GM10248 (cell line): ENCODE results near the gene CEP112.

ENCODE experiments used
- CTCF ChIA-PET: fragments of 300-600 bp; sonication (Branson Sonifier 250); formaldehyde crosslinking; extraction: SDS; loops from one replicate; lab custom pipeline; 2021; ENCODE audit warnings: antibody characterized with exemption; lab: Yijun Ruan, JAX
- POLR2A ChIA-PET: fragments of 350-650 bp; sonication (Branson Sonifier 250); formaldehyde crosslinking; extraction: SDS; loops from one replicate; lab custom pipeline; 2020; ENCODE audit warnings: antibody characterized with exemption; lab: Yijun Ruan, JAX
- DNase-seq: peaks from one replicate; pipeline ENCODE4 v3.0.0; 2012; ENCODE audit errors: extremely low spot score
- TF ChIP-seq, protein P1 (sequence below): IDR thresholded peaks from 2 replicates; pipeline ENCODE4 v1.5.1; 2012; ENCODE audit warnings: mild to moderate bottlenecking, low read depth; ENCODE audit errors: extremely low read depth, missing control alignments, control extremely low read depth

The CEP112 gene

GRCh38 chr17:65592125-65592965 lies 599.6 kb downstream of the CEP112 start:
- POLR2A ChIA-PET, result no interaction called here
- DNase-seq, result no peak
- TF ChIP-seq, protein P1, sequence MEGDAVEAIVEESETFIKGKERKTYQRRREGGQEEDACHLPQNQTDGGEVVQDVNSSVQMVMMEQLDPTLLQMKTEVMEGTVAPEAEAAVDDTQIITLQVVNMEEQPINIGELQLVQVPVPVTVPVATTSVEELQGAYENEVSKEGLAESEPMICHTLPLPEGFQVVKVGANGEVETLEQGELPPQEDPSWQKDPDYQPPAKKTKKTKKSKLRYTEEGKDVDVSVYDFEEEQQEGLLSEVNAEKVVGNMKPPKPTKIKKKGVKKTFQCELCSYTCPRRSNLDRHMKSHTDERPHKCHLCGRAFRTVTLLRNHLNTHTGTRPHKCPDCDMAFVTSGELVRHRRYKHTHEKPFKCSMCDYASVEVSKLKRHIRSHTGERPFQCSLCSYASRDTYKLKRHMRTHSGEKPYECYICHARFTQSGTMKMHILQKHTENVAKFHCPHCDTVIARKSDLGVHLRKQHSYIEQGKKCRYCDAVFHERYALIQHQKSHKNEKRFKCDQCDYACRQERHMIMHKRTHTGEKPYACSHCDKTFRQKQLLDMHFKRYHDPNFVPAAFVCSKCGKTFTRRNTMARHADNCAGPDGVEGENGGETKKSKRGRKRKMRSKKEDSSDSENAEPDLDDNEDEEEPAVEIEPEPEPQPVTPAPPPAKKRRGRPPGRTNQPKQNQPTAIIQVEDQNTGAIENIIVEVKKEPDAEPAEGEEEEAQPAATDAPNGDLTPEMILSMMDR, result no peak
- CTCF ChIA-PET, result no interaction called here

- TF ChIP-seq, protein P1, result no peak
- ChIA-PET POLR2A (no interaction called here), CTCF (no interaction called here)
- DNase-seq, result no peak
Measured at GRCh38 chr17:65589321-65589720, 602.6 kb downstream of the CEP112 start.

DNA sequence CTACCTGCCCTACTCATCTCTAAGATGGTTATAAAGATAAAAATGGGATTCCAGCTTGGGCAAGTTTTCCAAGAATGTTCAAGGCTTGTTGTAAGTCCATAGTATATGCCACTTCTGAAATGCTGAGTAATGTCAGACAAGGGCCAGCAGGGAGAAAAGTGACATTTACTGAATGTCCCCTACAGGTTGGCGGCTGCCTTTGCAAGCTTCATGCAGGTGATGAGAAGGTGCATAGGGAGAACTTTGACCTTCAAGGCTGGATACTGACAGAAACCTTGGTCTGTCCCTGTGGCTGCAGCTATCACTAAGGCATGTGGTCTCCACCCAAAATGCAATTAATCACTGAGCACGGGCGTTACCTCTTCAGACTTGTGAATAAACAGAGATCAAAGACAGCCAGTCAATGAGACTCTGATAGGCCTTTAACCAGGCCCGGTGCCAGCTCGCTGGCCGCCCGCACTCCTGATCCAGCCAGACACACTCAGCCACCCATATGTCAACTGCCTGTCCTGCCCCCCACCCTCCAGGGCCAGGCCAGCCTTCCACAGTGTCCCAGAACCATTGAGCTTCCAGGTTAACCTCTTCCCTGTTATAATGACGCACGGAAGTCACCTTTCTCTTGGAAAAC lies 603.6 kb downstream of the CEP112 start:
- TF ChIP-seq, protein P1, result no peak
- ChIA-PET CTCF (no interaction called here), POLR2A (no interaction called here)
- no peak for DNase-seq

GRCh38 chr17:65587534-65588180 lies 604.3 kb downstream of the CEP112 start:
- DNase-seq, result no peak
- ChIA-PET POLR2A (no interaction called here), CTCF (no interaction called here)
- TF ChIP-seq, protein P1, result no peak

- POLR2A ChIA-PET, result interaction anchor here (0.6 kb wide), 1 partner anchor 34 kb away, joined by 6 read pairs; no protein-coding TSS in a partner anchor
- CTCF ChIA-PET, result no interaction called here
- no peak for DNase-seq
- TF ChIP-seq, protein P1, result no peak
Measured at GRCh38 chr17:65586899-65587298, 605.0 kb downstream of the CEP112 start.
